ENCODE data around the gene KRT20.
"Not testable (repeated sequence)": the region's sequence is repeated elsewhere in the genome, so short reads cannot be mapped to it uniquely, and the experiment has no call there.

Gene KRT20

GRCh38 chr17:40895106-40895730, 10.2 kb upstream of the KRT20 start:
- no peak for FAIRE-seq

DNA sequence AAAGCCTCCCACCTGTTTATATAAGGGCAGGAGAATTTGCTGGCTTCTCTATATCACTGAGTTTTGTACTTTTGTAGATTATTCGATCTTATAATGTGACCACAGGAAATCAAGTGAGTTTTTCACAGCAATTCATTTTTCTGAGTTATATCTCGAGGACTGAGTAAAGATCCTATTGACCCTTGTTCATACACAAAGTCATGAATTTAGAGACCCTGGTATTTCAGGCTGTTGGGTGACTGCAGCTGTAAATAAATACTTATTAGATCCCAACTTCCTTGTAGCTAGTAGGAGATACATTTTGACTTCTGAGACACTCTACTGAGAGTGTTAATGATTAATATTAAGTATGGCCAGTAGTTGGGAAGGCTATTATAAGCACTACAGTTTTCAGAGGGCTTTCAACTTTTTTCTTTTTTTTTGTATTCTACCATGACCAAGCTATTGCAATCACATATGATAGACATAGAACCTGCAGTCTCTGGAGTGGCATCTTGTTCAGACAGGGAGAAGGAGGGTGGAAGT, 3.2 kb upstream of the KRT20 start:
- FAIRE-seq = no peak

DNA sequence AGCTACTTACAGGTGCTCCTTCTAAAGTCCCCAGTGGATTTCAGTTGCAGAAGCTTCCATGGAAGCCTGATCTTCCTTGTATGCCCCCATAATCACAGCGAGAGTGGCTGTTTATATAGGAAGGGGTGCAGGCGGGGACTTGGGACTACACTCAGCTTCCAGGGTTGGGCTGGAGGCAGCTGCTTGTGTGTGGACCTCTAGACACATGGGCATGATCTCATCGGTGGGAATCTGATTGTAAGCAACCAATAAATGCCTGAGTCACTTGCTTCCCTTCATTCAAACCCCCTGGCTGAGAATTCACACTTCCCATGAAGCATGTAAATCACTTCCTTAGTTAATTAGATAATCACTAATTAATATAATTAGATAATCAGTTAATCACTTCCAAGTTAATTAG, 1.0 kb upstream of the KRT20 start:
- no peak for FAIRE-seq

GRCh38 chr17:40883626-40884334, 1.3 kb downstream of the KRT20 start:
- FAIRE-seq = no peak

DNA sequence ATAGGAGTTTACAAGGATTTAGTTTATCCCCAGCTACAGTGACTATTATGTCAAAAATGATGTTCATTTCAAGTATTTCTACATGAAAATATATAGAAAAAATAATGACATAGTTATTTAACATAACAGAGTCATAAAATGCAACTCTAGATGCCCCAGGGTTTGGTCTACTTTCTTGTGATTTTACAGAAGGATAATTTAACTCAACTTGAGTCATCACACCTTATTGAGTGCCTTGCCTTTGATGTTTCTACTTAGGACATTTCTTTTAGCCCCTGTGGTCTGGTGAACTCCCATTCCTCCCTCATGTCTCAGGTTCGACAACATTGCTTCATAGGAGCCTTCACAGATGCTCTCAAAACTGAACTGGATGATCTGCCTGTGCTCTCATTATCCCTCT, 2.0 kb downstream of the KRT20 start:
- no peak for FAIRE-seq

DNA sequence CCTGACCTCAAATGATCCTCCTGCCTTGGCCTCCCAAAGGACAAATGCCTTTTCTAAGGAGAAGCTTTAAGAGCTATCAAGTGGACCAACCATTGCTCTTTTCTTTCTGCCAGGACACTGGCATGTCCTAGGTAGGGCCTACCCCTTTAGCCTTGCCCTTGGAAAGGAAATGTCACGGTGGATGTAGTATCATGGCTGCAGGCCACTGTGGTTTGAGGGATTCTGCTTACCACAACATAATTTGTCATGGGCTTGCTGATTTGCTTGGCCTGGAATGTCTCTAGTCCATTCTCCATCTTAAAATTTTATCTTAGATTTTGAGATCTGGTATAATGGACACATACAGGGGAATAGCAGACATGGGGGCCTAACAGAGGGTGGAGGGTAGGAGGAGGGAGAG, 6.0 kb downstream of the KRT20 start:
- no peak for FAIRE-seq

DNA sequence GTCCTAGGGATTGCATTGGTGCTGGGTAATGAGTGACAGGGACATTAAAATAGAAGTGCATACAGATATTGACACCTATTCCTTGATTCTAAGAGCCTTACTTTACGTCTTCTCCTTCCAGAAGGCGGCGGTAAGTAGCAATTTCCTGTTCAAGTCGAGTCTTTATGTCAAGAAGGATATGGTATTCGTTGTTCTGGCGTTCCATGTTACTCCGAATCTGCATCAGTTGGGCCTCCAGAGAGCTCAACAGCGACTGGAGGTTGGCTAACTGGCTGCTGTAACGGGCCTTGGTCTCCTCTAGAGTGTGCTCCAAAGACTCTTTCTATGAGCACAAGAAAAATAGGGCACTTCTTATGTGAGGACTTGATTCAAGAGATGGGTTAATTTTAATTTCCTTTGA, 7.0 kb downstream of the KRT20 start:
- no peak for FAIRE-seq

GRCh38 chr17:40873801-40874200, 11.2 kb downstream of the KRT20 start:
- FAIRE-seq = no peak

- no peak for FAIRE-seq
Observed at GRCh38 chr17:40873255-40873654, 11.8 kb downstream of the KRT20 start.

DNA sequence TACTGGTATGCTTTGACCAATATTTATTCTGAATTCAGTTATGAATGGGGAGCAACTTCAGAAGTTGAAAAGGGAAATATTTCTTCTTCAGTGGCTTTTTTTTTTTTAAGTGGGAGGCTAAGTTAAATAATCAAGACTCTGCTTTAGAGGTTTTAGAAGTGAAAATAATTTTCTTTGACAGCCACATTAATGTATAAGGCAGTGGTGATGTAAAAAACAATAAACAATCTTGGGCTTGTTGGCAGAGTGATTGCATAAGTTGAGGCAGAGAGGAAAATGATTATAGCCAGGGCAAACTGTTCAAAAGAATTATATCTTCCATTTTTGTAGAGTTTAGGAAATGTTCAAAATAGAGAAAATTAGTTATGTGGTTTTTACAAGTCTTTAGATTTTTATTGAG, 12.6 kb downstream of the KRT20 start:
- no peak for FAIRE-seq

GRCh38 chr17:40871316-40871715, 13.7 kb downstream of the KRT20 start:
- FAIRE-seq = no peak

DNA sequence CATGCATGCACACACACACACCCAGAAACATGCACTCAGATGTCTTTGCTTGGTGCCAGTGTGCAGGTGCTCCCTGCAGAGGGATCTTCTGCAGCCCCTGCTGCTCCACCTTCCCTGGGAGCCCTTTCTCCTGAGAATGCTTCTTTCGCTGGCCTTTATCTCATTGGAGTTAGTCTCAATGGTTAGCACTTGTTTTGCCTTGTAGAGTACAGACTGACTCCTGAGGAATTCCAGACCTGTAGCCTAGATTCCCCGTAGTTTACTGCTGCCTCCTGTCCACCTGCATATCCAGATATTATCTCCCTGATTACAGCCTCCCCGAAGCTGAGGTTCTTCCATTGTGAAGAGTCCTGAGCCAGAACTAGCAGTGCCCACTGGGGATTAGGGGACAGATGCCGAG, 14.9 kb downstream of the KRT20 start:
- FAIRE-seq = no peak

GRCh38 chr17:40866838-40867237, 18.2 kb downstream of the KRT20 start, which contains the start of gene KRT12:
KRT12 (minus strand) TSS chr17:40867223; CDS start chr17:40867186, 37 bp downstream.
- FAIRE-seq = no peak

- FAIRE-seq = no peak
Observed at GRCh38 chr17:40864661-40865390, 20.2 kb downstream of the KRT20 start.

- FAIRE-seq = no peak
Observed at GRCh38 chr17:40862985-40863733, 21.9 kb downstream of the KRT20 start.

GRCh38 chr17:40859536-40859935, 25.5 kb downstream of the KRT20 start:
- FAIRE-seq = no peak

DNA sequence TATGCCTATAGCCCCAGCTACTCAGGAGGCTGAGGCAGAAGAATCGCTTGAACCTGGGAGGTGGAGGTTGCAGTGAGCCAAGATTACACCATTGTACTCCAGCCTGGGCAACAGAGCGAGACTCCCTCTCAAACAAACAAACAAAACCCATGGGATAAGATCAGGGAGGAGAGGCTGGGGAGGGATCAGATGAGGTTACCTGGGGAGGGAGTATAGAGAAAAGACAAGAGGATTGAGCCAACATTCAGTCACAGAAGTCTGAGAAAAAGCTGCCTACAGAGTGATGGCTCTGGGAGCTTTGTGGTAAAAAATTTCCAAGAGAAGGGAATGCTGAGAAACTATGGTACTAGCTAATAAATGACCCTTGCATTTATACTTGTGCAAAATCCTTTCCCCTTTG, 26.4 kb downstream of the KRT20 start:
- FAIRE-seq = not testable (repeated sequence)

GRCh38 chr17:40857535-40857934, 27.5 kb downstream of the KRT20 start:
- FAIRE-seq = no peak

- FAIRE-seq = no peak
Observed at GRCh38 chr17:40854175-40854814, 30.7 kb downstream of the KRT20 start.

- no peak for FAIRE-seq
Observed at GRCh38 chr17:40852364-40852763, 32.7 kb downstream of the KRT20 start.

DNA sequence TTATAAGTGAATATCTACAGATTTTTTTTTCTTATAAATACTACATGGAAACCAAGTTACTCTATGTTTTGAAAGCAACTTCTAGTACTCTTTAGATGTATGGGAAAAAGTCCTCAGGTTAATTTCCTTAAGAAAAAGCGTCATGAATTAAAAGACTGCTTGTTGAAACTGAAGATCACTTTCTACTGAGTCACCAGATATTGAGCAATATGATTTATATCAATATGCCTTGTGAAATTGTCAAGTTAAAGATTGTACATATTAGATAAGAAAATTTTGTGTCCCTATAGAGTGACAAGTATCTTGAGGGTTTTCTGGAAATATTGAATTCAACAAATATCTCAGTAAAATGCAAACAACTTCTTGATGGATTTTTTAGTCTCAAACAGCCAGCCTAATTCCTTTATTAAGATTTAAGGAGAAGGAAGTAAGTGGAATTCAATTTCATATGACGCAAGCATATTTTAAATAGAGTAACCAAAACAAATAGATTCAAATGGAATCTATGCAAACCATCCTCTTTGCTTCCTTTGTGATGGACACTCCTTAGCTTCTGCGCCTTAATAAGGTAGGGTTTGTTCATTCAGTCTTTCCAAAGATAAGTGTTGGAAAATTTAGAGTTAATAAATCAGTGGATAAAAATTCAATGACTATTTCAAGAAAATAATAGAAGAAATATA, 34.6 kb downstream of the KRT20 start:
- no peak for FAIRE-seq

DNA sequence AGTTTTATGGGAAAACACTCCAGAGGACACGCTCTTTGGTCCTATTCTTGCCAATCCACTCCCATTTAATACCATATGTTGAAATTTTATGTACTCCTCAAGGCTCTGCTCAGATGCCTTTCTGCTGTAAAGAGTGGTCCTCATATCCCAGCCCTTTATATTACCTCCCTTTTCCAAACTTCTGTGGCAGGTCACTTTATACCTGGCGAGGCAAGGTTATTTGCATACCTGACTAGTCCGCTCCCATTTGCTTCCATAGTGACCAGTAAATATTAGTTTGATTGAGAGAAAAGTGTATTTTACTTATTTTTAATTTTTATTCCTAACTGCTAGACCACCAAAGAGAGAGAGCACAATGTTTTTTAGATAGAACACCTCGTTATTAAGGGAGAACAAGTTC, 35.3 kb downstream of the KRT20 start:
- no peak for FAIRE-seq
